HG02885 (cell line): ENCODE data around the gene RSRP1.
"Not testable (repeated sequence)": the region's sequence is repeated elsewhere in the genome, so short reads cannot be mapped to it uniquely, and the experiment has no call there.

Experiments
- ATAC-seq: cut with Tn5 transposase; IDR thresholded peaks from one replicate; pipeline ENCODE4 v1.9.1; 2021; ENCODE audit warnings: mild to moderate bottlenecking; ENCODE audit not compliant: unreplicated experiment, poor library complexity

The RSRP1 gene, protein sequence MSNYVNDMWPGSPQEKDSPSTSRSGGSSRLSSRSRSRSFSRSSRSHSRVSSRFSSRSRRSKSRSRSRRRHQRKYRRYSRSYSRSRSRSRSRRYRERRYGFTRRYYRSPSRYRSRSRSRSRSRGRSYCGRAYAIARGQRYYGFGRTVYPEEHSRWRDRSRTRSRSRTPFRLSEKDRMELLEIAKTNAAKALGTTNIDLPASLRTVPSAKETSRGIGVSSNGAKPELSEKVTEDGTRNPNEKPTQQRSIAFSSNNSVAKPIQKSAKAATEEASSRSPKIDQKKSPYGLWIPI

DNA sequence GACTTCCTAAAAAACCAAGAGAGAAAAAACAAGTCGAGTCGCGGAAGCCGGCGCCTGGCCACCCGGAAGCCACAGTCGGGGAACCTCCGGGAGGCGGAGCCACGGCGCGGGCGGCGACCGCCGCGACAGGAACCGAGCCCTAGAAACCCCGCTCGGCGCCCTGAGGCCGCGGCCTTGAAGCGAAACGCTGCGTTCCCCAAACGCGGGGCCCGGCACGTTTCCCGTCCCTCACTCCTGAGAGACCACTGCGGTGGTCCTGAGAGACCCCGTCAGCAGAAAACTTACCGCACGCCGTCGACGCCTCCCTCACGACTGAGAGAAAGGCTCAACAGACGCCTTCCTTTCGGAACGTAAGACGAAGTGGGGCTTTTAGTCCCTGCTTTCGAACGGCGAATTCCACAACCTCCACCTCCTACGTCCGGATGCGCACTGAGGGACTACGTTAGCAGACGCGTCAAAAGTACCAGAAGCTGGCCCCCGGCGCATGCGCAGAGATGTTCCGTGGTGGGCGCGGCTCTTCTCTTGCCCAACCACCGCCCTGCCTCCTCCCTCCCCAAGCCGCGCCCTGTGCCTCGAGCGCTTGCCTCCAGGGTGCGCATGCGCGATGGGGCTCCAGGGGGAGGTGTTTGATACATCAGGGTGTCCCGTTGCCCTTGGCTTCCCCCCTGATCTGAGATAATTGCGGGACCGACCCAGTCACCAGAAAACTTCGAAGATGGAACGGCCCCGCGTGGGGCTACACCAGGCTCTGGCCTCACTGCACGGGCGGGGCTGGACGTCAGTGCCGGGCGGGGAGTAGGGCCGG is at the start of gene RSRP1:
RSRP1 (minus strand) TSS at position 431 of the 805 bp plus-strand sequence. CDS start 491 bp downstream, outside the sequence.
- ATAC-seq, result peak; percentile 89

DNA sequence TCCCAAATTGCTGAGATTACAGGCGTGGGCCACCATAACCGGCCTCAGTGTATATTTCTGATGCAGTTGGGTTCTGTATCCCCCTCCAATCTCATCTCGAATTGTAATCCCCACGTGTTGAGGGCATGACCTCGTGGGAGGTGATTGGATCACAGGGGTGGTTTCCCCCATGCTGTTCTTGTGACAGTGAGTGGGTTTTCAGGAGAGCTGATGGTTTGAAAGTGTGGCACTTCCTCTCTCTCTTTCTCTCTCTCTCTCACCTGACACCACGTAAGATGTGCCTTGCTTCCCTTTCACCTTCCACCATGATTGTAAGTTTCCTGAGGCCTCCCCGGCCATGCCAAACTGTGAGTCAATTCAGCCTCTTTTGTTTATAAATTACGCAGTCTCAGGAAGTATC is 49.2 kb upstream of the RSRP1 start:
- not testable (repeated sequence) for ATAC-seq

DNA sequence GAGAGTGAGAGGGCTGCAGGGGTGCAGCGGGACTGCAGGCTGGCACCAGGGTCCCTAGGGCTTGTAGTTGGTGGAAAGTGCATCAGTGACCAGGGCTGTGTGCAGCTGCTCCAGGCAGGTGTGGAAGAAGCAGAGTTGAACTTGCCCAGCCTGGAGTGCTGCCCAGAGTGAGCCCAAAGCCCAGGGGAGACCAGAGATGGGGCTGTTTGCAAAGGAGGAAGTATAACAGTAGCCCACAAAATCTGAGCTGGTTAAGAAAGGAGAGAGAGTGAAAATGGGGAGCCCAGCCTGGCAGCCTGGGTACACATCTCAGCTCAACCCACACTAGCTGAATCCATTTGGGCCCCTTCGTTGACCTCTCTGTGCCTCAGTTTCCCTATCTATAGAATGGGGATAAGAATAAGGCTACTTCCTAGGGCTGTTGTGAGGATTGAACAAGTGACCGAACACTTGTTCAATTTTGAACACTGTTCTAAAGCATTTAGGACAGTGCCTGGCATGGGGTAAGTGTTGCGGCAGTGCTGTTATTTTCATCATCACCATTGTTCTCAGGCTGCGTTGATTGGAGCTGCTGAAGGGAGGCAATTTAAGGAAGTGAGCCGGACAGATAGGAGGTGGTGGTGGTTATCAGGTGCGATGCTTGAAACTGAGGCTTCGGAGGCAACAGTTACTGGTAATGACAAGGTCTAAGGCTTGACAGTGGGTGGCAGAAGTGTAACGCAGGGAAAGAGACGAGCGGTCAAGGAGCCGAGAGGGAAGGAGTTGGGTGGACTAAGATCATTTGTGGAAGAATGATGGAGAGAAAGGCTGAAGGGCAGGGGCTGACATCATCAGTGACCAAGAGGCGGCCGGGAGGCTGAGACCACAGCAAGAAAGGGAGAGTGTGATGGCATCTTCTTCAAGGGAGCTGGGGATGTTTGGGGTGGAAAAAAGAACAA is 47.9 kb upstream of the RSRP1 start:
- ATAC-seq, result not testable (repeated sequence)

DNA sequence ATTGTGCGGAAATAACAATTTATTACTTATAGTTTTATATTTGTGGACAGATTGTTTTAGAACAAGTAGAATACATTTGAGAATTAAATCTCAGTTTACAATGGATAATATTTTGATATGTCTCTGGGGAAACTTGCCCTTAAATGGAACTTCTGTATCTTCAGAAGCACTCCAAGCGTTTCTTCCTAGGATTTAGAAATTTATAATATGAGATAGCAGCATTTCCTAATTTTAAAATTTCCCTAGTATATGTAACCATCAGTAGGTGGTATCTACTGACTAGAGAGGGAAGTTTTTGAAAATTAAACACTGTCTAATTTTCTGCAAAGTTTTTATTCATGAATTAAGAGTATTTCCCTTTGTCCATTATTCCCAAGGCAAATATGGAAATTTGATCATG is 46.2 kb upstream of the RSRP1 start:
- ATAC-seq, result not testable (repeated sequence)

DNA sequence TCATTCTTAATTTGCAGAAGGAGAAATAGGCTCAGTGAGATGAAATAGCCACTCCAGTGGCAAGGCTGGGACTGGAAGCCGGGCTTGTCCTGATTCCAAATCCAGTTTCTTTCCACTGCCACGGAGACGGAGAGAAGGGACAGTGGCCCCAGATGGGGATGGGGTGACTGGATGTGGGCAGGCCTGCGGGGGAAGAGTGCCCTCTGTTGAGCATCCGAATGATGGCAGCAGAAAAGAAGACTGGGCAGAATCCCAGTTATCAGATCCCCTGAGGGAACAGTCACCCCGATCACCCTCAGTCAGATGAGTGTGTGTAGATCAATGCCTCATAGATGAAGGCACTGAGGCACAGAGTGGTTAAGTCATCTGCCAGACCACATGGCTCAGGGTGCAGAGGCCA is 42.8 kb upstream of the RSRP1 start:
- not testable (repeated sequence) for ATAC-seq

DNA sequence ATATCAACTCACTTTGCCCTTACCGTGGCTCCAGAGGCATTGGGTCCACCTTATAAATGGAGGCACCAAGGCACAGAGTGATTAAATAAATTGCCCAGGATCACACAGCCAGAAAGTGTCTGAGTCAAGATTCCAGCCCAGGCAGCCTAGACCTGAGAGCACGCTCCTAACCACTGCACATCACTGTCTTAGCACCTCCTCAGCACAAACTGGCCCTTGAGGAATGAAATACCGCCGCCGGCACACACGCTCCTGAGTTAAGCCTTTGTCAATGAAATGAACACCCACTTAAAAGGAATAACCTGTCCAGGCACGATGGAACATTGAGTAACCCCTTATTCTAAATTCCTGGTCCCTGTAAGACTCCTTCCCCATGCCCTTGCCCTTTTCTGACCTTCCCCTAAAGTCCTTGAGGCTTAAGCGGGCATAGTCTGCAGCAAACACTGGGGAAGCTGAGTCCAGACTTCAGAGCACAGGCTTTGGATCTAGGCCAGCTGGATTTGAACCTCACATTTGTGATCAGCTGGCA is 41.4 kb upstream of the RSRP1 start:
- ATAC-seq, result not testable (repeated sequence)

DNA sequence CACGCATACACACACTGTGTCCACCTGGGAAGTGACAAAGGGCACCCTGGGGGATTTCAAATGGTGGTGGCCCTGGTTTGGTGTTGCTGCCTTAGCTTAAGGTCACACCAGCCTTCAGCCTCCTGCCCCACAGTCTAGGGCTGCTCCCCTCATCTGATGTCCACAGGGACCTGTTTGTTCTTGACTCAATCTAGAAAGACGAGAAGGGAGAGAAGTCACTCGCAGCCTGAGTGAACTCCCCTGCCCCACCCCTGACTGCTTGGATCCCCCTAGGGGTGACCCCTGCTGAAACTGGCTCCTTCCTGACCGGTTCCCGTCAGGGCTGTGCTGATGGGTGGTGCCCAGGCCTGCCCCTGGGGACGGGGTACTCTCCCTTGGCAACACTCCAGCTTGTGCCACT is 39.9 kb upstream of the RSRP1 start:
- not testable (repeated sequence) for ATAC-seq

DNA sequence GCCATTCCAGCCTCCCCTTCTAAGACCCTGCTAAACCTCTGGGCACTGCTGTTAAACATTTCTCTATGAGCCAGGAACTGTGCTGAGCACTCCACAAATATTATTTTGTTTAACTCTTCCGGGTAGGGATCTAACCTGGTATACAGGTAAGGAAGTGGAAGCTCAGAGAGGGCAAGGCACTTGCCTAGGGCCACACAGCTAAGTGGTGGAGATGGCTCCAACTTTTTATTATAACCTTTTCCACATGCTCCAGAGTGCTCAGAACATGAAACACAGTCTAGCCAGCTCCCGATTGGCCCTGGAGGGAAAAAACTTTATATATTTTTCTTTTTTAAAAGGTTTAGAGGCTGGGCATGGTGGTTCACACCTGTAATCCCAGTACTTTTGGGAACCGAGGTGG is 38.6 kb upstream of the RSRP1 start:
- not testable (repeated sequence) for ATAC-seq

DNA sequence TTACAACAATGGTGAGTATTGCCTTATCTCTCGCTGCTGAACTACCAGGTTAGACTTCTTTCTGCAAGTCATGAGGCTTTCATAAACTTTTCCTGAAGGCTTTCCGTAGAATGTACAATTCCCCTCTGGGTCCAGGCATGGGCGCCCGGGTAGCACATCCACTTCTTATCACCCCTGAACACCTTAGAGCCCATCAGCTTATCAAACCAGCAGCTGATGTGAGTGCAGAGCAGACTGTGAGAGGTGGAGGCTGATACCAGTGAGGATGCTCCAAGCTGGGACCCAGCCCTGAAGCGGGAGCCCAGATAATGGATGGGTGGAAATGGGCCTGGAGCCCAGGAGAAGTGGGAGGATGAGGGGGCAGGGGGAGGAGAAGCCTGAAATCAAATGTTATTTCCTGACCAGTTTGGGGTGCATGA is 32.4 kb upstream of the RSRP1 start:
- not testable (repeated sequence) for ATAC-seq

DNA sequence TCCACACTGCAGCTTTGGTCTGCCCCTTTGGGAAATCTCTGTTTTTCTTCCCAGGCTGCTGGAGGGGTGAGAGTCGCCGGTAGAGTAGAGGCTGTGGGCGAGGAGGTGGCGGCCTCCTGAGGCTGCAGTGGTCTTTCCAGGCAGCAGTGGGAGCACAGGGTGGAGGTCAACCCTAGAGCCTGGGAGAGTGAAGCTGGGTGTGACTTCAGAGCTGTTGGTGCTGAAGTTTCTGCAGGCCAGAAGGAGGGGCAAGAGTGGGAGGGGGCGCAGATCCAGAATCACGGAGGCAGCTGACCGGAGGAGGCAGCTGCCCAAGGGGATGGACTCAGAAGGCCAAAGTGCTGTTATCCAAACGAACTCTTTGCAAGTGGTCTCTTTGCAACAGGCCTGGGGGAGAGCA is 31.5 kb upstream of the RSRP1 start:
- ATAC-seq, result not testable (repeated sequence)

DNA sequence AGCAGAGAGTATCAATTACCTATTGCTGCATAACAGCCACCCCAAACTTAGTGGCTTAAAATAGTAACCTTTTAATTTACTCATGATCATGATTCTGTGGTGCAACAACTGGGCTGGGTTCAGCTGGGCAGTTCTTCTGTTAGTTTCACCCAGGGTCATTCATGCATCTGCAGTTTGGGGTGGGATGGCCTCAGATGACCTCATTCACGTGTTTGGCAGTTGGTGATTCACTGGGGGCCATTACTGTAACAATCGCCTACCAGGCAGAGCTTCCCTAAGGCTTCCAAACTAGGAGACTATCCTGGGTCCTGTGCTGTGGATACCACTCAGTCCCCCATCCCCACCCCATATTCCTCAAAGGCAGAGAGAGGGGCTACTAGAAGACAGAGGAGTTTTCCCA is 31.1 kb upstream of the RSRP1 start:
- not testable (repeated sequence) for ATAC-seq

DNA sequence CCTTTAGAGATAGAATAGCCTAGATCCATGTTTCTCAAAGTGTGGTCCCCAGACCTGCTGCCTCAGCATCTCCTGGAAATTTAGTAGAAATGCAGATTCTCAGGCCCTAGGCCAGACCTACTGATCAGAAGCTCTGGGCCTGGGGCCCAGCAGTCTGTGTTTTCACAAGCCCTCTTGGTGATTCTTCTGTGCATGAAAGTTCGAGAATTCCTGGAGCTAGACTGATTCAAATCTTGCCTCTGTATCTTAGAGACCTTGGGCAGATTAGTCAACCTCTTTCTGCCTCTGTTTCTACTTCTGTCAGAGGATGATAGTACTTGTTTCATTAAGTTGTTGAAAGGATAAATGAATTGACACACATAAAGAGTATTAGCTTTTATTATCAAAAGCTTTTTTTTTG is 30.0 kb upstream of the RSRP1 start:
- not testable (repeated sequence) for ATAC-seq

DNA sequence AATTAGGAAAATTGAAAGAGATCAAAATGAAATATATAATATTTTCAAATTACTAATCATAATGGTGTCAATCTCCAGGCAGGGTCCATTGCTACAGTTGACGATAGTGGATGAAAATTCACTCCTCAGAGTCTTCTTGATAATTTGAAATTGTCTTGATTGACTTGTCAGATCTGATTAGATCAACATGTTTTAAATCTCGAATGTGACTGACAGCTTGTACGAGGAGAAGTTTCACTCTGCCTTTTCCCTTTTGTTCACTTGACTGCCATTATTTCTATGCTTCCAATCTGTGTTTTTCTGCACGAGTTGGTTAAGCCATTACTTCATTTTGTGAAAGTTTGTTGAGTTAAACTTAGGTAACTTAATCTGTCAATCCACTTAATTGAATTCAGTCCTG is 28.4 kb upstream of the RSRP1 start:
- not testable (repeated sequence) for ATAC-seq

DNA sequence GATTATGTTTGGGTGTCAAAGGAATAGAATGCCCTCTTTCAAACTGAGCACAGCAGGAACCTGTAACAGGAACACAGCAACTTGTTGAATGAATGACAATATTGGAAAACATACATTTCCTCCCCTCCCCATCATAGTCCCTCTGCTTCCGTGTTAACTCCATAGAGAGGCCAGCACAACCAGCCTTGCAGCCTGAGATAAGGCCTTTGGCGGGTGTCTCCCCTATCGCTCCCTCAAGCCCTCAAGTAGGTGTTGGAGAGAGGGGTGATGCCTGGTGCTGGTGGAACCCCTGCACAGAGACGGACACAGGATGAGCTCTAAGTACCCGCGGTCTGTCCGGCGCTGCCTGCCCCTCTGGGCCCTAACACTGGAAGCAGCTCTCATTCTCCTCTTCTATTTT is 25.0 kb upstream of the RSRP1 start, which contains the start of gene RHD:
RHD (plus strand) TSS at position 272 of the 400 bp plus-strand sequence; CDS start at position 311, 39 bp downstream.
- not testable (repeated sequence) for ATAC-seq

DNA sequence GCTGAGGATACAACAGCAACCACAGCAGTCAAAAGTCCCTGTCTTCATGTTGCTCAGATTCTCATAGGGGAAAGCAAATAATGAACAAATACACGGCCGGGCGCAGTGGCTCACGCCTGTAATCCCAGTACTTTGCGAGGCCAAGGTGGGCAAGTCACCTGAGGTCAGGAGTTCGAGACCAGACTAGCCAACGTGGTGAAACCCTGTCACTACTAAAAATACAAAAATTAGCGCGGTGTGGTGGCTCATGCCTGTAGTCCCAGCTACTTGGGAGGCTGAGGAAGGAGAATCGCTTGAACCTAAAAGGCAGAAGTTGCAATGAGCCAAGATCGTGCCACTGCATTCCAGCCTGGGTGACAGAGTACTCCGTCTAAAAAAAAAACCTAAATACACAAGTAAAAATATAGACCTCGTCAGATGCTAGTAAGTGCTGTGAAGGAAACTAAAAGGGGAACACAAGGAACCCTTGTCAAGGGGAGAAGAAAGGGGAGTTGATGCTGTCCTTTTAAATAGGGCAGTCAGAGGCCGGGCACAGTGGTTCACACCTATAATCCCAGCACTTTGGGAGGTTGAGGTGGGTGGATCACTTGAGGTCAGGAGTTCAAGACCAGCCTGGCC is 21.0 kb upstream of the RSRP1 start:
- not testable (repeated sequence) for ATAC-seq

DNA sequence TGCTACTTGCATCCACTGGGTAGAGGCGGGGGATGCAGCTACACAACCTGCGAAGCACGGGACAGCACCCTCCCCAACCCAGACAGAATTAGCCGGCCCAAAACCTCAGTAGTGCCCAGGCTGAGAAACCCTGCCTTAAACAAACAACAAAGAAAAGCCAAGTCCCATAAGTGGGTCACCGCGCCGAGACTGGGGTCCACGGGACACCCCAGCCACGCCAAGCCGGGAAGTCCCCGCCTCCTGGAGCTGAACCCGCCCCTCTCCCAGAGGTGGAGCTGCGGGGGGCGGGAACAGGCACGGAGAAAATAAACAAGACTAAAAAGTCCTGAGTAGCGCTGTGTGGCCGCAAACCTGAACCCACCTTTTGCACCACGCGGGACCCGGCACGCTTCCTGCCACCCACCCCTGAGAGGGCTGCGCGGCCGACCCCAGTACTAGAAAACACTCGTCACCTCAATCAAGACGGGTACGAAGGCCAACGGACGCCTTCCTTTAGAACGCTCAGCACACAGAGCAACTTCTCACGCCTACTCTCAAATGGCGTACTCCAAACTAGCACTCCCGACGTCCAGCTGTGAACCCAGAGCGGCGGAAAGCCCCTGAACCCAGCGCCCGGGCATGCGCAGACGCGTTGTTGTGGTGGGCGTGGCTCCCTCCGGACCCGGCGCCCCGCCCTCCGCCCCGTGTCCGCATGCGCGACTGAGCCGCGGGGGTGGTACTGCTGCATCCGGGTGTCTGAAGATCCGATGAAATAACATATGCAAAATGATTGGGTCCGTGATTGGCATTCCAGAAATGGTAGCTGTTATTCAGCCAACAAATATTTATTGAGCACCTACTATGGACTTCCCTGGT is 20.3 kb upstream of the RSRP1 start:
- ATAC-seq, result peak; percentile 79

DNA sequence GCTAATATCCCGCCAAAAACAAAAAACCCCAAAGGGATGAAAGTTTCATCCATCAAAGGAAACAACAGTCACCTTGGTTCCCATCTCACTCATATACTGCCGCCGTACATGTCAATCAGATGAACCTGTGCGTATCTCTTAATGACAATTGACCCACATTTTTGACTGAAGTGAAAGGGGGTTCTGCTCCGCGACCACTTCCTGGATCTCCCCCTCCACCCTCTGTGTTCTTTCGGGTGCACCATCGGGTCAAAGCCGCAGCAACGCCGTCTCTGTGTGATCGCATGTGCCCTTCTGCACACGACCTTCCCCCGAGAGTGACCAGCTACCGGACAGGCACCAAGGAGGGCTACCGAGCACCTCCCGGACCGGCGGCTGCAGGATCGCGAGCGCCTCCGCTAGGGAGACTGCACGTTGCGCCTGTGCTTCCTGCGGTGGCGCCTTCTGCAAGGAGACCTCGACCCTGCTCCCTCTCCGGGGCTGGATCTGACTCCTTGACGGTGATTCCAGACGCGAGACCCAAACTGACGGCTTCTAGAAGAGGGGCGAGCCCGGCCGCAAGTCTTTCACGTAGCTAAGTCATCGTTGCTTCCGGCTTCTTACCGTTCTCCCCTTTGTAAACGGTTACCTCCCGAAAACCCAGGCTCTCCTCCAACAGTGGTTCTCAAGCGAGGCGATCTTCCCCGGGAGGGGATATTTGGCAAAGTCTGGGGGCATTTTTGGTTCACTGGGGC is 19.5 kb upstream of the RSRP1 start:
- peak; percentile 52 for ATAC-seq

DNA sequence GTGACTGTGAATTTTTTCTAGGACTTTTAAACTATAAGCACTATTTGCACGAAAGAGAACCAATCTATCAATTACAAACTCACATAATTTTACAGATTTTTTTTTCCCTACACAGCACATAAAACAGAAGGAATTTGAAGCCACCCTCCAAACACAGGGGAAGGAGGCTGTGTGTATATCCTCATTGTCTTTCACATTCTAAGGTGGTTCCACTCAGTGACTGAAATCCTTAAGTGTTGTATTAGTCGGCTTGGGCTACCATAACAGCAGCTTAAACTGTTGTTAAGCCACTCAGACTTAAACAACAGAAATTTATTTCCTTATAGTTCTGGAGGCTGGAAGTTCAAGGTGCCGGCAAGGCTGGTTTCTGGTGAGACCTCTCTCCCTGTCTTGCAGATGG is 13.1 kb upstream of the RSRP1 start:
- ATAC-seq, result not testable (repeated sequence)
